CD8-positive, alpha-beta memory T cell (primary cell): ENCODE results near the gene TGFB3. TPM values are rescaled to one million over a fixed set of nuclear protein-coding genes. Genes with fewer than 3 reads are reported as not detected.

Source experiments
- CTCF ChIA-PET: fragments of 350-600 bp; sonication (Branson Sonifier 250); formaldehyde crosslinking; loops from one replicate; lab custom pipeline; 2021; ENCODE audit warnings: antibody characterized with exemption; lab: Charles Lee
- POLR2A ChIA-PET: fragments of 350-600 bp; sonication (Branson Sonifier 250); formaldehyde crosslinking; loops from one replicate; lab custom pipeline; 2021; ENCODE audit warnings: antibody characterized with exemption; lab: Charles Lee
- DNase-seq, 5 donors: peaks; one replicate each; pipeline versions ENCODE4 v3.0.0 to v3.0.0-alpha.2; 2020 to 2022; ENCODE audit warnings: mixed read lengths in 1 of 5
- H3K27ac ChIP-seq: one replicate; pipeline ENCODE4 v1.7.0; 2013; ENCODE audit warnings: low read depth, mild to moderate bottlenecking, low read length, moderate library complexity
- H3K27me3 ChIP-seq: 2 replicates; pipeline ENCODE4 v1.7.0; 2013; ENCODE audit warnings: low read length, mild to moderate bottlenecking; ENCODE audit not compliant: insufficient read depth, poor library complexity, severe bottlenecking
- H3K36me3 ChIP-seq: 2 replicates; pipeline ENCODE4 v1.7.0; 2013; ENCODE audit warnings: mild to moderate bottlenecking, low read length, moderate library complexity; ENCODE audit not compliant: insufficient read depth
- H3K4me1 ChIP-seq: 2 replicates; pipeline ENCODE4 v1.7.0; 2013; ENCODE audit warnings: mild to moderate bottlenecking, low read length, moderate library complexity; ENCODE audit not compliant: insufficient read depth
- H3K4me3 ChIP-seq: 2 replicates; pipeline ENCODE4 v1.7.0; 2013; ENCODE audit warnings: mild to moderate bottlenecking, low read length
- H3K9me3 ChIP-seq: 2 replicates; pipeline ENCODE4 v1.7.0; 2013; ENCODE audit warnings: mild to moderate bottlenecking, low read length
- H3K27ac Mint-ChIP-seq, 8 donors: one replicate each; pipeline ENCODE4 v1.8.0; 2020 to 2021; ENCODE audit warnings: mixed read lengths in 8 of 8, mild to moderate bottlenecking in 6 of 8, inconsistent platforms in 3 of 8, moderate library complexity in 3 of 8
- H3K27me3 Mint-ChIP-seq, 2 donors: one replicate each; pipeline ENCODE4 v1.8.0; 2020 to 2021; ENCODE audit warnings: mixed read lengths in 2 of 2, mild to moderate bottlenecking in 1 of 2, moderate library complexity in 1 of 2
- H3K36me3 Mint-ChIP-seq, 3 donors: one replicate each; pipeline ENCODE4 v1.8.0; 2020 to 2021; ENCODE audit warnings: mixed read lengths in 3 of 3, inconsistent platforms in 1 of 3, mild to moderate bottlenecking in 1 of 3
- H3K4me1 Mint-ChIP-seq, 3 donors: one replicate each; pipeline ENCODE4 v1.8.0; 2020 to 2021; ENCODE audit warnings: mixed read lengths in 3 of 3, inconsistent platforms in 1 of 3, mild to moderate bottlenecking in 1 of 3
- H3K4me3 Mint-ChIP-seq, 7 donors: one replicate each; pipeline ENCODE4 v1.8.0; 2020 to 2021; ENCODE audit warnings: mixed read lengths in 7 of 7, mild to moderate bottlenecking in 6 of 7, moderate library complexity in 4 of 7, inconsistent platforms in 2 of 7
- H3K9me3 Mint-ChIP-seq, 5 donors: one replicate each; pipeline ENCODE4 v1.8.0; 2020 to 2022; ENCODE audit warnings: mixed read lengths in 5 of 5, mild to moderate bottlenecking in 3 of 5, moderate library complexity in 2 of 5, inconsistent platforms in 1 of 5
- polyA plus RNA-seq: library from polyadenylated mRNA; unstranded; fragments of 300-500 nt; fragmentation: Illumina TruSeq; gene quantifications from one replicate; pipeline ENCODE4 v1.2.3, GENCODE V29; 2021
- total RNA-seq, 2 experiments: library from RNA; stranded (reverse); gene quantifications; one replicate each; pipeline ENCODE4 v1.2.3, GENCODE V29; 2021

TGFB3 gene
- total RNA-seq (1 to 10 TPM; 2.6 to 2.8 TPM), polyA plus RNA-seq (0.32 TPM)

GRCh38 chr14:75981426-75982265, at the start of gene TGFB3:
TGFB3 (minus strand) TSS chr14:75981995; CDS start chr14:75980893, 1,102 bp downstream.
- no peaks in the 10 kb centered on the region for H3K36me3 ChIP-seq
- peak within 1 kb of the TSS; percentile 83 to 95 (median 86) for H3K4me3 Mint-ChIP-seq
- H3K4me1 Mint-ChIP-seq, result peaks cover 42 to 64% (median 53%) of the 10 kb centered on the region in 3 donors
- CTCF ChIA-PET, result interaction anchor here (0.7 to 6.6 kb wide), 18 partner anchors 9 to 409 kb away, joined by 3 to 81 read pairs (median 4); partner anchors contain the start of gene TTLL5
- DNase-seq, result peak; percentile 31 to 80 (median 53)
- peak within 1 kb of the TSS; percentile 65 for H3K27ac ChIP-seq
- POLR2A ChIA-PET, result interaction anchor here (0.6 to 2.1 kb wide), 4 partner anchors 40 to 1898 kb away, joined by 3 to 9 read pairs (median 7); partner anchors contain the start of genes ALDH6A1, ERG28 and TTLL5
- no peaks in the 10 kb centered on the region for H3K9me3 Mint-ChIP-seq
- peaks cover 0 to 2% (median 0%) of the 10 kb centered on the region in 3 donors for H3K36me3 Mint-ChIP-seq
- H3K9me3 ChIP-seq, result no peaks in the 10 kb centered on the region
- H3K27me3 Mint-ChIP-seq, result peaks cover 0 to 5% of the 10 kb centered on the region in 2 donors
- peaks cover 25% of the 10 kb centered on the region for H3K4me1 ChIP-seq
- H3K27ac Mint-ChIP-seq, result peak within 1 kb of the TSS; percentile 77 to 97 (median 88)
- H3K4me3 ChIP-seq, result peak within 1 kb of the TSS; percentile 67
- H3K27me3 ChIP-seq, result no peaks in the 10 kb centered on the region

DNA sequence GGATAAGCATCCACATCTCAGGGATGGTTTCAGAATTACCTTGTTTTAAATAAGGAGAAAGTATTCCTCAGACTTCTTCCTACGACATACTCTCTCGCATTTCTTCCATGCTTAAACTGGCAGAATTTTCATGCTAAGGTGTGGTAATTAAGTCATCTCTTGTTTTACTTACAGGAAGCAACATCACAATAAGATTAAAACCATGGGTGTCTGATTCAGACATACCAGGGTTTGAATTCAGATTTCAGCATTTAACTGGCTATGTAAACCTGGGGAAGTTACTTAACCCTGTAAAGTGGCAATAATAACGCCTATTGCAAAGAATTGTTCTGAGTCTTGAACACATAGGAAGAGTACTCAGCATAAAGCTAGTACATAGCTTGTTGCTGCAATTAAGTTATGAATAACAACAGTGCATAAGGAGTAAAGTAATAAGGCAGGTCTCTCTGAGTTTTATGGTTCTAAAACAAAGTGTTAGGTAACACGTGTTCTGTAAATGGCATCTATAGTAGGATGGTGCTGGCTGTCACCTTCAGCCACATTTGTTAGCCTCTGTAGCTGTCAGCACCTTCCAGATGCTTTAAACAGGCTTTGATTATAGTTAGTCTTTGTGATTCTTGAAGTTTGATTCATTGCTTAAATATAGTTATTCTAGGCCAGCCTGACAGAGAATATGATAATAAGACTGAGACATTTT, 42.6 kb upstream of the TGFB3 start:
- Histone ChIP-seq H3K4me1 (no peaks in the 10 kb centered on the region), H3K36me3 (peaks cover 3% of the 10 kb centered on the region), H3K4me3 (no peak overlapping the region), H3K27ac (no peak overlapping the region), H3K27me3 (no peaks in the 10 kb centered on the region), H3K9me3 (no peaks in the 10 kb centered on the region)
- no peak for DNase-seq
- H3K9me3 Mint-ChIP-seq, result peaks cover 5 to 12% (median 11%) of the 10 kb centered on the region in 5 donors
- ChIA-PET POLR2A (no interaction called here), CTCF (no interaction called here)
- no peak overlapping the region for H3K4me3 Mint-ChIP-seq
- H3K36me3 Mint-ChIP-seq, result peaks cover 33 to 52% (median 49%) of the 10 kb centered on the region in 3 donors
- no peak overlapping the region for H3K27ac Mint-ChIP-seq
- no peaks in the 10 kb centered on the region for H3K4me1 Mint-ChIP-seq
- no peaks in the 10 kb centered on the region for H3K27me3 Mint-ChIP-seq

GRCh38 chr14:76023757-76024156, 42.0 kb upstream of the TGFB3 start:
- no peak overlapping the region for H3K27ac ChIP-seq
- no peak overlapping the region for H3K4me3 Mint-ChIP-seq

DNA sequence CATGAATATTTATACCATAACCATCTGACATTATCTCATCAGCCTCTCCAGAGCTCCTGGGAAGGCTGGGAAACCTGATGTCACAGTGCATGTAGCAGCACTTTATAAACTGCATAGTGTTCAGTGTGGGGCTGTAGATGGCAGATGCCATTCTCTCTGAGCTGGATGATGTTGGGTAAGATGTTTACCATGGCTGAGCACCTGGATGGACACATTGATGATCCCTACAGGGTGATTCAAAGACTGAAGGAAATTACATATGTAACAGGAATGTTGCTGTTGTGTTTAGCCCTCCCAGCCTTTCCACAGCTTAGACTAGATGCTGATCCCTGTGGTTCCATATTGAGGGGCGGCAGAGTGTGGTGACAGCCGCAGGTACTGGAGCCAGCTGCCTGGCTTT, 41.2 kb upstream of the TGFB3 start:
- Histone ChIP-seq H3K4me3 (no peak overlapping the region), H3K36me3 (peaks cover 3% of the 10 kb centered on the region), H3K4me1 (no peaks in the 10 kb centered on the region), H3K27ac (no peak overlapping the region), H3K9me3 (no peaks in the 10 kb centered on the region), H3K27me3 (no peaks in the 10 kb centered on the region)
- no peaks in the 10 kb centered on the region for H3K27me3 Mint-ChIP-seq
- ChIA-PET POLR2A (no interaction called here), CTCF (interaction anchor here (1.1 kb wide), 1 partner anchor 41 kb away, joined by 3 read pairs; the partner anchor contains the start of gene TGFB3)
- no peak for DNase-seq
- H3K27ac Mint-ChIP-seq, result no peak overlapping the region
- peaks cover 38 to 58% (median 57%) of the 10 kb centered on the region in 3 donors for H3K36me3 Mint-ChIP-seq
- H3K9me3 Mint-ChIP-seq, result peaks cover 11 to 22% (median 20%) of the 10 kb centered on the region in 5 donors
- H3K4me1 Mint-ChIP-seq, result no peaks in the 10 kb centered on the region
- H3K4me3 Mint-ChIP-seq, result no peak overlapping the region

More at GRCh38 chr14:76023757-76024156, 42.0 kb upstream of the TGFB3 start:
- no peaks in the 10 kb centered on the region for H3K4me1 ChIP-seq
- H3K9me3 ChIP-seq, result no peaks in the 10 kb centered on the region
- Mint-ChIP-seq H3K36me3 (peaks cover 37 to 54% (median 53%) of the 10 kb centered on the region in 3 donors), H3K27ac (no peak overlapping the region), H3K27me3 (no peaks in the 10 kb centered on the region), H3K4me1 (no peaks in the 10 kb centered on the region), H3K9me3 (peaks cover 8 to 17% (median 16%) of the 10 kb centered on the region in 5 donors)
- H3K4me3 ChIP-seq, result no peak overlapping the region
- ChIA-PET CTCF (interaction anchor here (1.1 kb wide), 1 partner anchor 41 kb away, joined by 3 read pairs; the partner anchor contains the start of gene TGFB3), POLR2A (no interaction called here)
- peaks cover 3% of the 10 kb centered on the region for H3K36me3 ChIP-seq
- H3K27me3 ChIP-seq, result no peaks in the 10 kb centered on the region
- DNase-seq, result no peak

DNA sequence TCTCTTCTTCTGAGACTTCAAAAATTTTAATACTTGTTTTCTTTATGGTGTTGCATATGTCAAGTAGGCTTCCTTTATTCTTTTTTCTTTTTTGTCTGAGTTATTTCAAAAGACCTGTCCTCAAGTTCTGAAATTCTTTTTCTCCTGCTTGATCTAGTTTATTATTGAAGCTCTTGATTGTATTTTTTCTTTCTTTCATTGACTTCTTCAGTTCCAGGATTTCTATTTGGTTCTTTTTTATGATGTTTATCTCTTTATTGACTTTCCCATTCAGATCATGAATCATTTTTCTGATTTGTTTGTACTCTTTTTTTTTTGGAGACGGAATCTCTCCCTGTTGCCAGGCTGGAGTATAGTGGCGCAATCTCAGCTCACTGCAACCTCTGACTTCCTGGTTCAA, 37.9 kb upstream of the TGFB3 start:
- Histone ChIP-seq H3K27ac (no peak overlapping the region), H3K4me3 (no peak overlapping the region), H3K27me3 (no peaks in the 10 kb centered on the region), H3K4me1 (no peaks in the 10 kb centered on the region), H3K9me3 (no peaks in the 10 kb centered on the region), H3K36me3 (peaks cover 3% of the 10 kb centered on the region)
- no peak for DNase-seq
- Mint-ChIP-seq H3K36me3 (peaks cover 49 to 84% (median 75%) of the 10 kb centered on the region in 3 donors), H3K27me3 (no peaks in the 10 kb centered on the region), H3K27ac (no peak overlapping the region), H3K4me3 (no peak overlapping the region), H3K4me1 (no peaks in the 10 kb centered on the region), H3K9me3 (peaks cover 11 to 28% (median 22%) of the 10 kb centered on the region in 5 donors)
- ChIA-PET POLR2A (no interaction called here), CTCF (interaction anchor here (1.2 kb wide), 1 partner anchor 12 kb away, joined by 3 read pairs; no protein-coding TSS in a partner anchor)

GRCh38 chr14:76015668-76016067, 33.9 kb upstream of the TGFB3 start:
- ChIA-PET POLR2A (no interaction called here), CTCF (interaction anchor here (1.3 kb wide), 1 partner anchor 35 kb away, joined by 3 read pairs; no protein-coding TSS in a partner anchor)
- Histone ChIP-seq H3K27ac (no peak overlapping the region), H3K27me3 (no peaks in the 10 kb centered on the region), H3K4me1 (no peaks in the 10 kb centered on the region), H3K4me3 (no peak overlapping the region), H3K36me3 (peaks cover 6% of the 10 kb centered on the region), H3K9me3 (no peaks in the 10 kb centered on the region)
- Mint-ChIP-seq H3K4me1 (no peaks in the 10 kb centered on the region), H3K4me3 (no peak overlapping the region), H3K36me3 (peaks cover 47 to 83% (median 72%) of the 10 kb centered on the region in 3 donors), H3K9me3 (peaks cover 11 to 28% (median 22%) of the 10 kb centered on the region in 5 donors), H3K27ac (no peak overlapping the region), H3K27me3 (no peaks in the 10 kb centered on the region)
- DNase-seq, result no peak

DNA sequence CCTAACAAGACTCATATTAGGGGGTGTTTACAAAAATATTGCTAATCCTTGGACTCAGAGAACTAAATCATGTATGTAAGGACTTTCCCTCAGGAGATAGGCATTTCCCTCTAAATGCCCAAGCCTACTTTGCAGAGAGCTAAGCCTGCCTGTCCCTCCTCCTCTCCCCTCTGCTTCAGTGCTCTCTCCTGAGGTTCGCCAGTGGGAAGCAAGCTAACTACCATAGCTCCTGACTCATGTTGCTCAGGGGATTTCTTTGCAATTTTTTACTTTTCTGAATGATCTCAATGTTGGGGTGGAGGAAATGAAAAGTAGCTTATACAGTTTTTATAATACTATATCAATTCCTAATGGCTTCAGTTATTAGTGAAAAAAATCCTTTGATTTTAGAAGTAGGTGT, 33.4 kb upstream of the TGFB3 start:
- ChIA-PET CTCF (interaction anchor here (1.3 kb wide), 1 partner anchor 35 kb away, joined by 3 read pairs; no protein-coding TSS in a partner anchor), POLR2A (no interaction called here)
- Histone ChIP-seq H3K9me3 (no peaks in the 10 kb centered on the region), H3K27me3 (no peaks in the 10 kb centered on the region), H3K27ac (no peak overlapping the region), H3K4me3 (no peak overlapping the region), H3K4me1 (no peaks in the 10 kb centered on the region), H3K36me3 (peaks cover 6% of the 10 kb centered on the region)
- peaks cover 43 to 79% (median 67%) of the 10 kb centered on the region in 3 donors for H3K36me3 Mint-ChIP-seq
- no peaks in the 10 kb centered on the region for H3K27me3 Mint-ChIP-seq
- H3K4me3 Mint-ChIP-seq, result no peak overlapping the region
- no peaks in the 10 kb centered on the region for H3K4me1 Mint-ChIP-seq
- no peak for DNase-seq
- peaks cover 9 to 26% (median 22%) of the 10 kb centered on the region in 5 donors for H3K9me3 Mint-ChIP-seq
- H3K27ac Mint-ChIP-seq, result peak overlapping the region in 1 of 8 donors; percentile 90
